Smooth muscle cell (in vitro differentiated cells): ENCODE measurements around the gene MDK. TPM values are rescaled to one million over a fixed set of nuclear protein-coding genes. Genes with fewer than 3 reads are reported as not detected.

Experiments used
- DNase-seq: peaks from one replicate; lab custom pipeline; 2025; ENCODE audit not compliant: unreplicated experiment; lab: John Stamatoyannopoulos, UW
- H2AFZ ChIP-seq: fragments of 200-600 bp; sonication (generic); 2 replicates; pipeline ENCODE4 v1.6.0; 2016; ENCODE audit warnings: antibody characterized with exemption, low read depth, mild to moderate bottlenecking
- H3F3A ChIP-seq: fragments of 200-600 bp; sonication (generic); 2 replicates; pipeline ENCODE4 v1.6.0; 2017; ENCODE audit warnings: antibody characterized with exemption, low read depth
- H3K27ac ChIP-seq: fragments of 200-600 bp; sonication (generic); 2 replicates; pipeline ENCODE4 v1.5.1; 2016; ENCODE audit warnings: low read depth, mild to moderate bottlenecking
- H3K27me3 ChIP-seq: fragments of 200-600 bp; sonication (generic); 2 replicates; pipeline ENCODE4 v1.6.1; 2016; ENCODE audit warnings: low read depth, mild to moderate bottlenecking
- H3K36me3 ChIP-seq: fragments of 200-600 bp; sonication (generic); 2 replicates; pipeline ENCODE4 v1.5.1; 2016; ENCODE audit warnings: low read depth
- H3K4me1 ChIP-seq: fragments of 200-600 bp; sonication (generic); 2 replicates; pipeline ENCODE4 v1.5.1; 2016; ENCODE audit warnings: low read depth
- H3K4me2 ChIP-seq: fragments of 200-600 bp; sonication (generic); 2 replicates; pipeline ENCODE4 v1.6.0; 2016; ENCODE audit warnings: mild to moderate bottlenecking
- H3K4me3 ChIP-seq: fragments of 200-600 bp; sonication (generic); 2 replicates; pipeline ENCODE4 v1.5.1; 2016; ENCODE audit warnings: mild to moderate bottlenecking
- H3K79me2 ChIP-seq: fragments of 200-600 bp; sonication (generic); 2 replicates; pipeline ENCODE4 v1.6.0; 2016; ENCODE audit warnings: low read depth, mild to moderate bottlenecking
- H3K9ac ChIP-seq: fragments of 200-600 bp; sonication (generic); 2 replicates; pipeline ENCODE4 v1.6.0; 2016; ENCODE audit warnings: low read depth
- H3K9me3 ChIP-seq: fragments of 200-600 bp; sonication (generic); replicated peaks from 2 replicates; pipeline ENCODE4 v1.5.1; 2016; ENCODE audit warnings: low read depth
- H4K20me1 ChIP-seq: fragments of 200-600 bp; sonication (generic); 2 replicates; pipeline ENCODE4 v1.6.0; 2016; ENCODE audit warnings: low read depth
- WGBS: methylation state at CpG from one replicate; pipeline ENCODE4 v1.1.7; 2016; ENCODE audit warnings: low lambda C conversion rate; 5-methylcytosine and 5-hydroxymethylcytosine counted together
- polyA plus RNA-seq: library from polyadenylated mRNA; unstranded; fragments of >200 nt; fragmentation: Nextera tagmentation; extraction: Ambion mirVana; gene quantifications from 2 replicates; pipeline ENCODE4 v1.2.1, GENCODE V29; 2016
- total RNA-seq: library from RNA; depleted of rRNA; stranded (reverse); fragments of >200 nt; gene quantifications from 2 replicates; pipeline ENCODE4 v1.2.3, GENCODE V29; 2014
- TF ChIP-seq, protein P1 (sequence below): fragments of 200-600 bp; sonication (generic); IDR thresholded peaks from 2 replicates; pipeline ENCODE4 v1.5.1; 2017; ENCODE audit warnings: borderline replicate concordance, mild to moderate bottlenecking, antibody characterized with exemption; ENCODE audit not compliant: insufficient read depth, poor library complexity, severe bottlenecking

Gene MDK
- total and polyA plus RNA-seq, 2 experiments from 2014 or later, result 490 to 667 TPM

DNA sequence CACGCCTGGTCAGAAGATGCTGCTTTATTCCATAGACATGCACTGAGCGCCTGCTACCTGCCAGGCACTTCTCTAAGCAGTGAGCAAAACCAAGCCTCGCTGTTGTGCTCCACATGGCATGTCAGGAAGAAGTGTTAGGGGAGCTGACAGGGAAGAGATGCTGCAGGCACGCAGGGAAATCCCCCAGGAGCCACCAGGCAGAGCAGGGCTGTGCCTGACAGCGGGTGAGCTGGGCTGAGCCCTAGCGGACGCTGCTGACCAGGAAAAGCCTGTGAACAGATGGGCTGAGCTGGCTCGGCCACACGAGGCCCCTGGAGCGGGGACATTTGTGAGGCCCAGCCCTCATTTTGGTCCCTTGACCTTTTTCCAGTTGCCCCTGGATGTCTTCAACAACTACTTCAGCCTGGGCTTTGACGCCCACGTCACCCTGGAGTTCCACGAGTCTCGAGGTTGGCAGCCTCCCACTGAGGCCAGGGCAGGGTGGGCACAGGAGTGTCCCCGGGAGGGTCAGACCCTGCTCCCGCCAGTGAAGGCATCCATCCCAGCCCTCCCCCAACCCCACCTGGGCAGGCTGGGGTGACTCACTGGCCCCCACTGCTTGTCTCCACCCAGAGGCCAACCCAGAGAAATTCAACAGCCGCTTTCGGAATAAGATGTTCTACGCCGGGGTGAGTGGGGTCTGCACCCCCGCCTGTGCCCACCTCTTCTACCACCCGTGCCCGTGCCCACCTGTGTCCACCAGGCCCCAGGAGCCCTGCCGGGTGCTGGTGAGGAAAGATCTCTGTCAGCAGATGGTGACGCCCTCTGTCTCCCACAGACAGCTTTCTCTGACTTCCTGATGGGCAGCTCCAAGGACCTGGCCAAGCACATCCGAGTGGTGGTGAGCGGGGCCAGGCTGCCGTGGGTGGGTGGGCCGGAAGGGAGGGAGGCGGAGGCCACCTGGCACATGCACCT is 7.4 kb upstream of the MDK start:
- Histone ChIP-seq H3K4me1 (peaks cover 3% of the 10 kb centered on the region), H3K27me3 (no peaks in the 10 kb centered on the region), H3K9me3 (no peaks in the 10 kb centered on the region), H3K36me3 (no peaks in the 10 kb centered on the region), H3K79me2 (no peaks in the 10 kb centered on the region), H3K9ac (no peak overlapping the region), H3F3A (no peaks in the 10 kb centered on the region), H3K27ac (no peak overlapping the region), H3K4me2 (no peak overlapping the region), H4K20me1 (peaks cover 8% of the 10 kb centered on the region), H2AFZ (no peak overlapping the region), H3K4me3 (no peak overlapping the region)
- DNase-seq, result no peak
- WGBS, result 82% methylated on average over 26 of the region's 30 CpGs
- TF ChIP-seq, protein P1, sequence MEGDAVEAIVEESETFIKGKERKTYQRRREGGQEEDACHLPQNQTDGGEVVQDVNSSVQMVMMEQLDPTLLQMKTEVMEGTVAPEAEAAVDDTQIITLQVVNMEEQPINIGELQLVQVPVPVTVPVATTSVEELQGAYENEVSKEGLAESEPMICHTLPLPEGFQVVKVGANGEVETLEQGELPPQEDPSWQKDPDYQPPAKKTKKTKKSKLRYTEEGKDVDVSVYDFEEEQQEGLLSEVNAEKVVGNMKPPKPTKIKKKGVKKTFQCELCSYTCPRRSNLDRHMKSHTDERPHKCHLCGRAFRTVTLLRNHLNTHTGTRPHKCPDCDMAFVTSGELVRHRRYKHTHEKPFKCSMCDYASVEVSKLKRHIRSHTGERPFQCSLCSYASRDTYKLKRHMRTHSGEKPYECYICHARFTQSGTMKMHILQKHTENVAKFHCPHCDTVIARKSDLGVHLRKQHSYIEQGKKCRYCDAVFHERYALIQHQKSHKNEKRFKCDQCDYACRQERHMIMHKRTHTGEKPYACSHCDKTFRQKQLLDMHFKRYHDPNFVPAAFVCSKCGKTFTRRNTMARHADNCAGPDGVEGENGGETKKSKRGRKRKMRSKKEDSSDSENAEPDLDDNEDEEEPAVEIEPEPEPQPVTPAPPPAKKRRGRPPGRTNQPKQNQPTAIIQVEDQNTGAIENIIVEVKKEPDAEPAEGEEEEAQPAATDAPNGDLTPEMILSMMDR, result no peak

DNA sequence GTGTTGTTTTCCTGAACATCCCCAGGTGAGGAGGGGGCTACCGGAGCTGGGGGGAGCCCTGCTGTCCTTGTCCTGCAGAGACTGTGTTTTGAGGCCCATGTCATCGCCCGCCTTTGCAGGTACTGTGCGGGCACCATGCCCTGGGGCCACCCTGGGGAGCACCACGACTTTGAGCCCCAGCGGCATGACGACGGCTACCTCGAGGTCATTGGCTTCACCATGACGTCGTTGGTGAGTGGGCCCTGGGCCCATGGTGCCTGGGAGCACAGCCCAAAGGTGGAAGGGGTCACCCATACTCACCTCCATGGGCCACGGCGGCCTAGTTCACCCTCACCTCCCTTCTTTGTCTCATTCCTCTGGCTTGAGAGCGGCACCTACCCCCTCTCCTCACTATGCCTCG is 6.7 kb upstream of the MDK start:
- 98% methylated on average over 15 of the region's 15 CpGs for WGBS
- no peak overlapping the region for H2AFZ ChIP-seq
- peaks cover 3% of the 10 kb centered on the region for H3F3A ChIP-seq
- no peak for DNase-seq
- TF ChIP-seq, protein P1, result no peak
- no peaks in the 10 kb centered on the region for H3K27me3 ChIP-seq
- H3K4me3 ChIP-seq, result no peak overlapping the region
- H3K79me2 ChIP-seq, result no peaks in the 10 kb centered on the region
- no peaks in the 10 kb centered on the region for H3K4me1 ChIP-seq
- H3K9me3 ChIP-seq, result no peaks in the 10 kb centered on the region
- no peak overlapping the region for H3K27ac ChIP-seq
- no peak overlapping the region for H3K4me2 ChIP-seq
- H3K9ac ChIP-seq, result no peak overlapping the region
- H4K20me1 ChIP-seq, result peaks cover 2% of the 10 kb centered on the region
- no peaks in the 10 kb centered on the region for H3K36me3 ChIP-seq

DNA sequence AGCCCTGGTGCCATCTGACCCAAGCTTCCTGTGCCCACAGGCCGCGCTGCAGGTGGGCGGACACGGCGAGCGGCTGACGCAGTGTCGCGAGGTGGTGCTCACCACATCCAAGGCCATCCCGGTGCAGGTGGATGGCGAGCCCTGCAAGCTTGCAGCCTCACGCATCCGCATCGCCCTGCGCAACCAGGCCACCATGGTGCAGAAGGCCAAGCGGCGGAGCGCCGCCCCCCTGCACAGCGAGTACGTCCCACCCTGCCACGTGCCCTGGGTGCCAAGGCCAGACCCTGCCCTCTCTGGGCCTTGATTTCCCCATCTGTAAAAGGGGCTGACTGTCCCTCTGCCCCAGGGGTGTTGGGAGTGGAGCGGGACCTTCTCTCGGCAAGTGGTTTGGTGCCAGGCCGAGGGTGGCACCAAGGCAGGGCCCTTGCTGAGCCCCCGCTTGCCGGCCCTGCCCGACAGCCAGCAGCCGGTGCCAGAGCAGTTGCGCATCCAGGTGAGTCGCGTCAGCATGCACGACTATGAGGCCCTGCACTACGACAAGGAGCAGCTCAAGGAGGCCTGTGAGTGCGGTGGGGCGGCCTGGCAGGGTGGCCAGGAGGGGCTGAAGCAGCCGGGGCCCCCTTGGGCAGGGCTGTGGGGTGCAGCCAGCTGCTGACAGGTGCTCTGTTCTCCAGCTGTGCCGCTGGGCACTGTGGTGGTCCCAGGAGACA is 5.9 kb upstream of the MDK start:
- H4K20me1 ChIP-seq, result no peaks in the 10 kb centered on the region
- 98% methylated on average over 38 of the region's 38 CpGs for WGBS
- H3K9ac ChIP-seq, result no peak overlapping the region

More for the DNA sequence above, 5.9 kb upstream of the MDK start:
- H3K27ac ChIP-seq, result no peak overlapping the region
- H3K36me3 ChIP-seq, result no peaks in the 10 kb centered on the region
- H3K4me1 ChIP-seq, result no peaks in the 10 kb centered on the region
- no peak overlapping the region for H2AFZ ChIP-seq
- H3K4me3 ChIP-seq, result no peak overlapping the region
- no peak for DNase-seq
- H3K9me3 ChIP-seq, result no peaks in the 10 kb centered on the region
- H3K4me2 ChIP-seq, result no peak overlapping the region
- H3K27me3 ChIP-seq, result no peaks in the 10 kb centered on the region
- H3F3A ChIP-seq, result peaks cover 3% of the 10 kb centered on the region
- H3K79me2 ChIP-seq, result no peaks in the 10 kb centered on the region
- TF ChIP-seq, protein P1, result no peak
